HG03460 (cell line): ENCODE data around the gene TREX2.

Experiments used
- ATAC-seq: cut with Tn5 transposase; IDR thresholded peaks from one replicate; pipeline ENCODE4 v1.9.1; 2021; ENCODE audit not compliant: unreplicated experiment

TREX2 gene

DNA sequence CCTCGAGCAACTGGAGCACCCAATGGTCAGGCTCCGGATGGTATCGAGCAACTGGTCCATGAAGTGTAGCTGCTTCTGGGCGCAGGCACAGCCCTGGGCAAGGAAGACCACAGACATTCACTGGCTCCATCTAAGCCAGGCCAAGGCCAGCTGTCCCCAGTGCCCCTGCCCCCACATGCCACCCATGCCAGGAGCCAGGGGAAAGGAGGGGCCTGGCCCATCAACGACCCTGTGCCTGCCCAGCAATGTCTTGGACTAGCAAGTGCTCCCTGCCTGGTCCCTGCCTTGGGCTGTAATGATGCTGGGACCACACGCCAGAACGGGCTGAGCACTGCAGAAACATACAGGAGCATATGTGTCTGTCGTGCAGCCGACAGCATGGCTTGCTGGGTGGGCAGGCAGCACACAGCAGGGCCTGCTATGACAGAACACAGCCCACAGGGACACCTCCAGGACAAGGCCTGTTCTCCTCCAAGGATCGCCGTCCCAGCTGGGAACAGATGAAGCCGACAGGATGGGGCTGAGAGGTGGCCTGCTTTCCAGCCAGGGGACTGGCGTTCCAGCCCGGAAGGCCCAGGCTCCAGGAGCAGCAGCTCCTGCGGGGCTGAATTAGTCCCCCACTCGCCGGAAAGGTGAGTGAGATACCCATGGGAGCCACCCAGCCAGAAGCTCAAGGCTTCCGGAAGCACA lies 11.4 kb upstream of the TREX2 start:
- ATAC-seq, result no peak

DNA sequence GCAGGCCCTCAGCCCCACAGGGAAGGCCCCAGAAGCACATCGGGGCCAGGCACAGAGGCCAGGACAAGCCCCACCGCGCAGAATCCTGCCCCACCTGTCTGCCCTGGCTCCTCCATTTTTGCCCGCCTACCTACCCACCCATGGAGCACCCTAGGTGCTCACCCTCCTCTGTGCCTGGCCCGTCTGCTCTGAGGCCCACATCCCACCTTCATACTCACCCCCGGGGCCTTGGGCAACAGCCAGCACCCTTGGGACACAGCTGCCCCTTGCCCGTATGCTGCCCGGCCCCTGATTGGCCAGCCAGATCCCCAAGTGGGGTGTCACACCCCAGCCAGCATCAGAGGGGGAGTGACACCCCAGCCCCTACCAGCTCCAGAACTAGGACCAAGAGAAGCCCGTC lies 10.8 kb upstream of the TREX2 start:
- ATAC-seq, result no peak

DNA sequence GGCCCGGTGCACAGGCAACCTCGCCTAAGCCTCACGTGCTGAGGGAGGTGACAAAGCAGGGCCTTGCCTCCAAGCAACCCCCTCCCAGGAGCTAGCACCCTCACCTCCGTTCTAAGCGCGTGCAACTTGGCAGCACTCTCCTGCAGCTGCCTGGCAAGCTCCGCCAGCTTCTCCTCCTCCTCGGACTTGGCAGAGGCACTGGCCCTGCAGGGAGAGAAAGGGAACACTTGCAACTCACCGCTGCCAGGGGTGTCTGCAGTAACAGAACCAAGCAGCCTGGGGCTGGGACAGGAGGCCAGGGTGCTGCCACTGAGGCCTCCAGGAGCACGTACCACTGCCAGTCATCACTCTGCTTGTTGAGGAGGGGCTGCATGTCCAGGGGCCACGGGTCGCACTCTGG lies 10.3 kb upstream of the TREX2 start:
- no peak for ATAC-seq

DNA sequence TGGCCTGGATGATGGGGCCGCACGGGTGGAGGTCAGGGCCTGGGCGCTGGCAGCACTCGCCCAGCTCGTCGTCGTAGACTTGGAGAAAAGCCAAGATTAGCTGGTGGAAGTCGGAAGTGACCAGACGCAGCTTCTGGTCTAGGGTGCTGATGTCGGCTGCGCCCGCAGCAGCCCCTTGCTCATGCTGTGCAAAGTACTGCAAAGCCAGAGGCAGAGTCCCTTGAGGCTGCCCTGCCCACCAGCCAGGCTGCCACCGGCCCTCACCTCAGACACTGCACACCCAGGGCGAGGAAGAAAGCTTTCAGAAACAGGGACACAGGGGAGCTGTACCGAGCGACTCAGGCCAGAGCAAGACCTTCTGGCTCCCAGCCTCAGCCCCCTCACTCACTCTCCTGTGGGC lies 9.7 kb upstream of the TREX2 start:
- ATAC-seq, result no peak

DNA sequence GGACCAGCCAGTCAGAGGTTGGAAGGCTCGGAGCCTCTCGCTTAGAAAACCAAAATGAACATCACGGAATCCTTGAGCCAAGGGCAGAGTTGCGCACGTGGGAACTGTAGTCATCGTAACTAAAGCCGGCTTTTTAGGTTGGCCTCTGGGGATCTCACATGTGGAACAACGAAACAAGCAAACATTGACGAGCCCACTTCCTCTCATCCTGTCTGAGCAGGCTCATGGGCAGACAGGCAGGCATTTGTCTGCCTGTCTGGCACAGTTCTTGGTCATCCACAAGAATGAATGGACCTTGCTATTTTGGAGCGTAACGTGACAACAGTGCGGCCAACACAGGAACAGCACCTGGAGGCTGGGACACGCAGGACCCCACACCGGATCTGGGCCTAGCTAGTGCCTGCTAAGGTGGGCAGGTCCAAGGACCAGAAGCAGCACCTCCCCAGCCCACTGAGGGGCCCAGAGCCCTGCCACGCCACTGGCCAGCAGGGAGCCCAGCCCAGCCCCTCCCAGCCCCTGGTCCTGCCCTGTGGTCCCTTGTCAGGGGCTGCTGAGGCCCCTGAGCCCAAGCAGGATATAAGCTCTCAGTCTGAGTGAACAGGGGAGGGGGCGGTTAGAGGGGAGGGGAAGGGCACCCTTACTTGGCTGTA lies 9.2 kb upstream of the TREX2 start:
- ATAC-seq, result no peak

DNA sequence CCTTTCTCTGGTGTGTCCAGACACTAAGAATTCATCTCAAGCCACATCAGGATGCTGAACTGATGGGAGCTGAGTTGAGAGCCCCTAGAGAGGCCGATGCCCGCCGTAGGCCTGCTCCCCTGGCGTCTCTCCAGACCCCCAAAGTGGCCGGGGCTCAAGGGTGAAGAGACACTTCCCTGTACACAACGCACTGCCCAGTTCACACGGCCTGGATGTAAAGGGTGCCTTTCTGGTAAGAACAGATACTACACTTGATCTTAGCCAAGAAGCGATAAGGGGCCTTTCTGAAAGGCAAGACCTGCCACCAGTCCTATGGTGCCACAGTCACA lies 5.1 kb upstream of the TREX2 start:
- no peak for ATAC-seq

DNA sequence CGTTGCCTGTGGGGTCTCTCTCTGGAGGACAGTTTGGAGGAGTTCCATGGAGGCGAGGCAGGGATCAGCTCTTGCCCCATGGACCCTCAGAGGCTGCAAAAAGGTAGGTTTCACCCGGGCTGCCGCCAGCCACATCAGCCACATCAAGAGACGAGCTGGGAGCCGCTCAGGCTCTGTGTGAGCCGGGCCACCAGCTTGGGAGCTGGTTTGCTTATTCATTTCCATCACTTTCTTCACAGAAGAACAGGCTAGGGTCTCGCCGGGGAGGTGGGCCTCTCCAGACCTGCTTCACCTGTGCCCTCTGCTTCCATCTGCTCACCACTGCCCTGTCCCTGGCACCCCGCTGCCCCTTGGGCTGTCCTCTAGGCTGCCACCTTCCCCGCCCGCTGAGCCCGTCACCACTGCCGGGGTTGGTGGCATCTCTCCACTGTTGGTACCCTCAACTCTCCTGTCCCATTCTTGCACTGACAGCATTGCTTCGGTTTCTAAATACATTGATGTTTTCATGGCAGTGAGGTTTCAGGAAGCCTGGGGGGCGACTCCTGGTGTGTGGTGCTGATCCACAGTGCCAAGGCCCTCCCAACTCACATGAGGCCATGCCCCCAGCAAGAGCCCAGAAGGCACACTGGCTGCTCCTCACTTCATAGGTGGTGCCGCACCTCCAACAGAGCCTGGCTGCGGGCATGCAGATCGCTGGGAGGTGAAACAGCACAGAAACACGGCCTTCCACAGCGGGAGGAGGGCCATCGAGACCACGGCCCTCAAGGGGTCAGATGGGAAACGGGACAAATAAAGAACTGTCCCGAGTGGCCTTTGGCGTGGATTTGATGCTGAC lies 4.5 kb upstream of the TREX2 start:
- no peak for ATAC-seq

DNA sequence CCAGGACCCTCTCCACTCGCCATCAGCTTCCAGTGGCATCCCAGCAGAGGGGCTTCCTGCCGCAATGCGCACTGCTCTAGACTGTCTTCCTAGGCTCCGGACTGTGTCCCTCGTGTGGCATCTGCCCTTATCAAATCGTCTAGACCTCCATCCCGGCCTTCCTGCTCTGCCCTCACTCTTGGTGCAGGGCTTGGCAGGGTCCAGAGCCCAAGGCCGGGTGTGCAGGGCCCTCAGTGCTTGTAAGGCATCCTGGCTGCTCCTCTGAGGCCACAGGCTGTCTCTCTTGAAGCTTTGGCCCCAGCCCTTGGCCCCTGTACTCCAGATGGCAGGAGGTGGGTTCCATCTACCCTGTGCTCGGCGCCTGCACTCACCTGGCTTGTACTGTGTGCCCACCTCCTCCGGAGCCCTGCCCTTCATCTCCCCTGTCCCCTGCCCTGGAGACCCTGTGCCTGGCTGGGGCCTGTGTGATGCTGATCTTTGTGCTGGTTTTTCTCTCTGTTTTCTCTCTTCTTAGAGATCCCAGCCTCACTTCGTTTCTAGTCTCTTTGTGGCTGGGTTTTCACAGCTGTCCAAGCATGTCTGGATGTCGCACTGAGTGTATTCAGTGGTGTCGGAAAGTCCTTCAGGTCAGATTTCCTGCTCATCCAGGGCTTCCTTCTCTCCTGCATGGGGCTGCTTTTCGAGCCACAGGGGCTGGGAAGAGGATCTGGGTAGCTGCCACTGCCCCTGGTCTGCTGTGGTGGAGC lies 3.7 kb upstream of the TREX2 start:
- no peak for ATAC-seq

DNA sequence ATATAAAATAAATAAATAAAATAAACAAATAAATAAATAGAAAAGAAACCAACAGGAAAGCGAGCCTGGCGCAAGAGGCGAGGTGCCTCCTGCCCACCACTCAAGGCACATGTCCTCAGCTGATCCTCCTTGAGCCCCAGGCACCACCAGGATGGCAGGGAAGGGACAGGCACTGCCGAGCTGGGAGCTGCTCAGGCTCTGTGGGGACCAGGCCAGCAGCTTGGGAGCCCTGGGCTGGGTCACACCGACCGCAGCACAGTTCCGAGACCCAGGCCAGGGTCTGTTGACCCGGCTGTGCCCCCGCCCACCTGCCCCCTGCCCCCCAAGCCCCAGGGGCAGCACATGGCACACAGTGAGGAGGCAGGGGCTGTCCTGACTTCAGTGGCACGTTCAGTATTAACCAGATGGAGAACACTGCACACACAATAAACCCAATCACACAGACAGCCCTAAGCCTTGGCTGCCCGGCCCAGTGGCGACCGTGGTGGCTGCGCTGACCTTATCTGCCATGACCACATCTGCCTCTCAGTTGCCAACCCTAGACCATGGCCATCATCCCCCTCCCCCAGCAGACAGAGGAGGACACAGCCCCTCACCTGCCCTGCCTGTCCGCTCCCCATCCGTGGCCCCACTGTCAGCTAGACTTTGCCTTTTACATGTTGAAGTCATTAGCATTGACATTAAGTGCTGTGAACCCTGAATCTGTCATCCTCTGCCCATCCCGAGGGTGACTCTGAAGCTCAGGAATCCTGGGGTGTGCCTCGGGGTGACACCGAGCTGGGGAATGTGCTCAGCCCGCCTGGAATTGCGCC lies 2.9 kb upstream of the TREX2 start:
- no peak for ATAC-seq

DNA sequence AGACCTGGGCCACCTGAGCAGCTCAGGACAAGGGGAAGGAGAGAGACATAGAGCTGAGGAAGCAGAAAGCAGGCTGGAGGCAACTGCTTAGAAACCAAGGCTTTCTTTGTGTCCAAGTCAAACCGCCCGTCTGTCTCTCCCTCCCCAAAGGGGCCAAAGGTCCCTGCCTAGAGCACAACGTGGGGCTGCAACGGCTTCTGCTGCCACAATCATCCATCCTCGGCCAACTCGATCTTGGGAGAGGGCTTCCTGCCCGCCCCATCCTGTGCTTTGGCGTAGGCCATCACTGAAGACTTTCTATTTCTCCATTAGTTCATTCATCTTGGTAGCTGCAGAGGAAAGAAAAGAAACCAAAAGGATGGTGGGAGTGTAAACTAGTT lies 1.7 kb upstream of the TREX2 start:
- ATAC-seq, result no peak

DNA sequence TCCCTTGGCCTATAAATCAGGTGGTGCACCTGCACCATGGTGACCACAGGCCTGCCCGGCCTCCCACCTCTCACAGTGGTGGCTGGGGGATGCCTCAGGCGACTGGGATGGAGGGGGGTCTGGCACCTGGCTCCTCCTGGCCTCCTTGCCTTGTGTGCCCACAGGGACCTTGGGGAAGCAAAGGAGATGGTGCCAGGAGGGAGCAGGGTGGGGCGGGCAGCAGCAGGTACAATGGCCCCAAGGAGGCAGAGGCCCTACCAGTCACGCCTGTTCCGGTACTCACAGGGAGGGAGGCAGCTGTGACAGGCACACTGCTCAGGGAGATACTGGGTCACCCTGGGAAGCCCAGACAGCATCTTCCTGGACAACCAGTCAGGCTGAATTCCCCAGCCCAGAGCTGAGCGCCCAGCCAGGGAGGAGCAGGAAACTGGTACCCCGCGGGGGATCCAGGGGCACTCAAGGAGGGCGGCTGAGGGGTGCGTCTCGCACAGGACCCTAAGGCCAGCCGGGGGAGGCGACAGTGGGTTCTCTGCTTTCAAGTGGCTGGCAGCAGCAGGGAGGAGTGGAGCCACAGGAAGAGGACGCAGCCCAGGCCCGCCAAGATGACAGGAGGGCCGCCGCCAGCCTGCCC lies 1.2 kb upstream of the TREX2 start:
- no peak for ATAC-seq

DNA sequence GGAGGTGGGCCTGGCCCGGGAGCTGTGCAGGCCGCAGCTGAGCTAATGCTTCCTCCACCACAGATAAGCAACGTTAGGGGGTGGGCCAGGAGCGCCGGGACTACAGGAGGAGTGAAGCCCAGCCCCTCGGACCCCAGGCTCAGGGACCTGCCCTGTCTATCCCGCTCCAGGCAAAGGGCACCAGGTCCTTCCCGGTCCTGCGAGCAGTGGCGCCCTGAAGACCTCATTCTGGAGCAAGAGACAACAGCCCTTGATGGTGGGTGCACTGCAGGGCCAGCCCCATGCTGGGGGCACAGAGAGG lies 730 bp upstream of the TREX2 start:
- ATAC-seq, result no peak

DNA sequence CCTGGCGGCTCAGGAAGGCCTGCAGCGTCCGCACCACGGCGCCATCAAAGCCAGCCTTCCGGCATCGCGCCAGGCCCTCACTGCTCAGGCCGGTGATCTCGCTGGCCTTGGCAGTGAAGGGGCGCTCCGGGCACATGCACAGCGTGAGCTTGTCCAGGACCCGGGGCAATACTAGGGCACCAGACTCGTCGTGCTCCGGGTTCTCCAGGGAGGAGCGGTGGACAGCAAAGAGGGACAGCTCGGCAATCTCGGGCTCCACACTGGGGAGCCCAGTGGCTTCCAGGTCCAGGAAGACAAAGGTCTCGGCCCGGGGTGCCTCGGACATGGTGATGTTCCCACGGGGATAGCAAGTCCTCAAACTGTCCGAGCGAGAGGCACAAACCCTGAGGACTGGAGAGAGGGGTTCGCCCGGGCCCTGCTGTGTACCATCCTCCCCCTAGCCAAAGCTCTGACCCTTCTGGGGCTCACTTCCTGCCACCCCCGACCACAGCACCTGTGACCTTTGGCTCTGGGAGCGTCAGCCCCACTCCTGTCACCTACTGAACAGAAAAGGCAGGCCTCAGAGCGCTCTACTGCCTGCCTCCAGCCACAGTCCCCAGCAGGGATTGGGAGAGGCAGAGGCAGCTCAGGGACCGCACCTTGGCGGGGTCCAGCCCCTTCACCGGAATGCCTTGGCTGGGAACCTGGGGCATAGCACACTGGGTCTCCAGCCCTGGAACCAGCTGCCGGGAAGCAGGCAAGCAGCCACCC lies 575 bp downstream of the TREX2 start:
- ATAC-seq, result no peak

DNA sequence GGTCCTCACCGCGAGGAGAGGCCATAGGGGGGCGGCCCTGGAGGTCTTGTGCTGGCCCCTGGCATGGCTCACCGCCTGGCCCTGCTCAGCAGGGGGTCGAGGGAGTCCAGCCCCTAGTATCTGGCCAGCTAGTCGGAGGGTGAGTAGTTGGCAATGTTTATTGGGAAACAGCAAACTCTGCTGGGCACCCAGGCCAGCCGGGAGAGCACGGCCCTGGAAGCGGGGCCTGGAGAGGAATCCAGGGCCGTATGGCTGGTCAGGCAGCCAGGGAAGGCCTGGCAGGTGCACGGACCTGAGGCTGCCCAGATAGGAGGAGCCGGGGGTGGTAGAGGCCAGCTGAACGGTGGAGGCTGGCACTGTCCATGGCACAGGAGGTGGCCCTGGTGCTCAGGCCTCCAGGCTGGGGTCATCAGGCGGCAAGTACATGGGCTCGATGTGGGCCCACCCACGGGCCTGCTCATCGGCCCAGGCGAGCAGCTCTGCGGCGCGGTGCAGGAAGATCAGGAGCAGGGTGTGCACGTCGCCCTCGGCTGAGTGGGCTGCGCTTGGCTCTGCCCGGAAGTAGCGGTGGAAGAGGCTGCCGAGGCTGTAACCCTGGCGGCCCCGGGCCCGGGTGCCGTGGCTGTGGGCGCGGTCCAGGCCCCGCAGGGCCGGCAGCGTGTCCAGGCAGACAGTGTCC lies 1.4 kb downstream of the TREX2 start:
- ATAC-seq, result no peak

DNA sequence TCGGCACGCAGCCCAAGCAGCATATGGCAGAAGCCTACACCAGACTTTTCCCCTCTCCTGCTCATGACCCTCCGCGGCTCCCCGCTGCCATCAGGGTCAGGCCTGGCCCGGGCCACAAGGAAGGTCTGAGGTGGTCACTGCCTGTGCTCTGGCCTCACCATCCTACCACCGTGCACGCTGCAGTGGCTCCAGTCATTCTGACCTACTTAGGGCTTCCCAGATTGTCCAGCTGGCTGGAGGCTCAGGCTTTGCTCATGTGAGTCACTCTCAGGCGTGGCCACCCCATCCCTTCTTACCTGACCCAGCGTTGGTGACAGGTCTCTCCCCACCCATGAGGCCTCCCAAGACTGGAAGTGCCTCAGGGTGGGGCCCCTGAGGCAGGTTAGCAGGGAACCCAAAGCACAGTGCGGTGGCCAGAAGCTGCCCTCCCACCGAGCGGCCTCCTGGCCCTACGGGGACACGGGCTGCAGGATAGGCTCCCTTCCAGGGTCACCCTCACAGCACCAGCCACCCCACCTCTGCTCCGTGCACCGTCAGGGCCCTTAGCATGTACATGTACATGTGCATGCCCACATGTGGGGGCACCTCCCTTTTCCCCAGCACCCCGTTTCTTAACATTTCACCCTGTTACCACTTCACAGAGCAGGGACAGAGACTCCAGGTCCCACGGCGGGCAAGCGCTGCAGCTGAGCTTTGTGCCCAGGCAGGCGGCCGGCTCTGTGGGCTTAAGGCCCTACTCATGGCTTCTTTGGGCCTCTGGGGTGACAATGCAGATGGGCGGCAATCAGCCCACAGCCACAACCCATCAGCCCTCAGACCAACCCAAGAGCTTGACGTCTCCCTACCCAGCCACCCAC lies 2.2 kb downstream of the TREX2 start:
- no peak for ATAC-seq

DNA sequence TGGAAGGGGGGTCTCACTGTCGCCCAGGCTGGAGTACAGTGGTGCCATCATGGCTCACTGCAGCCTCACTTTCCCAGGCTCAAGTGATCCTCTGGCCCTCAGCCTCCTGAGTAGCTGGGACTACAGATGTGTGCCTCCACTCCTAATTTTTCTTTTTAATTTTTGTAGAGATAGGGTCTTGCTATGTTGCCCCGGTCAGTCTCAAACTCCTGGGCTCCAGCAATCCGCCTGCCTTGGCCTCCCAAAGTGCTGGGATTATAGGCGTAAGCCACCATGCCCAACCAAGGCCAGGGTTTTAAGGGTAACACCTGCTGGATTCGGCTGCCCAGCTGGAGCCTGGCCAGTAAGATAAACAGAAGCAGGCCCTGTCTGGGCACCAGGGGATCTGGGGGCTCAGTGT lies 3.4 kb downstream of the TREX2 start:
- ATAC-seq, result no peak

DNA sequence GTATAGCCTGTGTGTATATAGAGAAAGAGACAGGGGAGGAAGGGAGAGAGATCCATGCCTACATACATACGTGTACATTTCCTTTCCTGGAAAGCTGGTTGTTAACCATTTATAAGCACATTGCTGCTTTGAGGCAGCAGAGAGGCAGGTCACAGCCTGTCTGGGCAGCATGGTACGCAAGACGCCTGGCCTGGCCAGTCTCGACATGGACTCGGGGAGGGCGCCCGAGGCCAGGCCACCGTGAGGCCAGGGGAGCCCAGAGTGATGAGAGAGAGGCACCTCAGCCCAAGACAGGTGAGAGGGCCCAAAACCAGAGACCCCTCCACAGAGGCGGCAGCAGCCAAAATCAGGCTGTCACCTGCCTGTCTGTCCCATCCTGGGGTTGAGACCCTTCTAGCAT lies 3.9 kb downstream of the TREX2 start:
- ATAC-seq, result no peak

DNA sequence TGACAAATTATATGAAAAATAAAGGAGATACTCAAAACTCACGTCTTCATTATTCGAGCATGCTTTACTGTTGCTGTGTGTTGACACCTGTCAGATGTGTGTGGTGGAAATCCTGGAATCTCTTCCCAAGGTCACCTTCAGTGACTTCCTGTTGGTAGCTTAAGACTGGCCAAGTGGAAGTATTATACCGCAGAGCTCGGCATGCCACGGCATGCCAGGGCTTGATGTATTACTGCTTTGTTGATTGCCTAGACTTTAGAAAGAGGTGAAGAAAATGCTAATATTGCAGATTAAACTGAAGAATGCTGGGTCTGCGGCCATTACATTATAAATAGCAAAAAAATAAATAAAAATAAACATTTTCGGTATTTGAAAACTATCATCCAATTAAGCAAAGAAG lies 4.6 kb downstream of the TREX2 start:
- no peak for ATAC-seq
